GM21737 (cell line): ENCODE data around the gene DIMT1.

Experiments
- ATAC-seq: cut with Tn5 transposase; IDR thresholded peaks from one replicate; pipeline ENCODE4 v1.9.1; 2021; ENCODE audit warnings: mild to moderate bottlenecking, moderate library complexity; ENCODE audit not compliant: unreplicated experiment

The DIMT1 gene

DNA sequence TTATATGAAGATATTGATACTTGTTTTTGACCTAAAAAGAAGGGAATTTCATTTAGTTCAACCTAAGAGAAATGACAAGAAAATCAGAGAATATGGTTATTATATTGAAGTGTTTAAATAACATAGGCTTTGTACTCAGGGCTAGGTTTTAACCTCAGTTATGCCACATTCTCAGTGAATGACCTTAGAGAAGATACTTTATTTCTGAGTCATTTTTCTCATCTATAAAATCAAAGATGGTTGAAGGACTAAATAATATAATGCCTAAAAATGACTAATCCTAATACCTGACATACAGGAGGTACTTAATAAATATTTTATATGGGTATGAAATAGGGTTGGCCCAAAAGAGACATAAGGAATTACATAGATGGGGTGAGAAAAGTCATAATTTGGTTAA is 32.3 kb downstream of the DIMT1 start:
- no peak for ATAC-seq

GRCh38 chr5:62369039-62369438 is 34.7 kb downstream of the DIMT1 start:
- ATAC-seq: no peak

- no peak for ATAC-seq
Measured at GRCh38 chr5:62362701-62363100, 41.0 kb downstream of the DIMT1 start.

DNA sequence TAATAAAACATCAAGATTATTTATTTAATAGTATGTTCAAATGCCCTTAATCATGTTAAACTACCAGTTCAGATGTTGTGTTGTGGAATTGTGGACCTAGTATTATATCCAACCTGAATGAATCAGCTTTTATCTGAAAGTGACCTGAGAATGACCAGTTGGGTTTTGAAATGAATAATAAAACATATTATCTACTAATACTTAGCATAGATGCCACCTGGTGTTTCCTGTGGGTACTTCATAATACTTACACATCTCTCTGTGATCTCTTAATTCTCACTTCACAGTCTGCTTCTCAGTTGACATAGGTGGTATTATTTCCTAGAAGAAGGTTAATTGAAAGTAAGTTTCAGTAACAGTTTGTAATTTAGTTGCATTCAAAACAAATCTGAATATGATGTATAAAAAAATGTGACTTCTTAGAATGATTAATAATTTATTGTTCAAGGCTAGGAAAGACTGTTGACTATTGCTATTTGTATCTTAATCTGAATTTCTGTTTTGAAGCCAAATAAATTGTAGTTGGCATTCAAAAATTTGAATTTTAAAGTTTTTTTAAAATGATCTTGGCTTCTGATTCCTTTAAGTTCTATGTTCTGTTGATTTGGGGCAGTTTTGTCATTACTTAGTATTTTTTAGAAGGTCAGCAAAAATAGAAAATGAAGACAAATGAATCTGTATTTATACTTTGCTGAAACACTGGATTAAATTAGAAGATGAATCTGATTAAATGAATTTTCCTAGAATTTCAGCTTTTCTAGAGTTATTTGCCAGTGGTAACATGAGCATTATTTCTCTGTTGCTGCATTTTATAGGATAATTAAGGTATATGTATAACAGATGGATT is 49.5 kb downstream of the DIMT1 start:
- peak; percentile 81 for ATAC-seq

- no peak for ATAC-seq
Measured at GRCh38 chr5:62348723-62349481, 54.8 kb downstream of the DIMT1 start.

DNA sequence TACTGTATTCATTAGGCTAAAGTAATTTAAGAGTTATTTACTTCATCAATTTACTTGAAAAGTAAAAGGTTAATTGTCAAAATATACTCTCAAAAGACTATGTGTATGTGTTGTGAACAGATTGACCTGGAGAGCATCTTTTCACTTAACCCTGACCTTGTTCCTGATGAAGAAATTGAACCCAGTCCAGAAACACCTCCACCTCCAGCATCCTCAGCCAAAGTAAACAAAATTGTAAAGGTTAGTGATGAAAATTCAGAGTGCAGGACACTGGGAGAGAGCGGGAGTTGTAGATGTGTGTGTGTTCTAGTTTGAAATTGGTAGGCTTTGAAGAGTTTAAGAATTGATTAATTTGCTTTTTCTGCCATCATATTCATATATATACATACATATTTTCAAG is 55.8 kb downstream of the DIMT1 start:
- ATAC-seq: no peak

DNA sequence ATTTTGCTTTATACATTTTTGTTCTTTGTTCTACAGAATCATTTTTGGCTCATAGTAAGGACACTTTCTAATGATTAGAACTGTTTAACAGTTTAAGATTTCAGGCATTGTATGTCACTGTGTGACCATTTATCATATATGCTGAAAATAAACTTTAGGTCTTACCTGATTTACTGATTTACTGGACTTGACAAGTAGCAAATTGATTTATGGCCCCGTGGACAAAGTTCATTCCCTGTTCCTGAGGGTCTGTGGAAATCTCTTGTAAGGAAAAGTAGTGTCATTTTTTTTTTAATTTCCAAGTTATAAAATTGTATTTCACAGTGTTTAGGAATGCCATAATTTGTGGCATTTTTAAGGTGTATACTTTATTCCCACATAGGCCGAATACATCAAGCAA is 57.0 kb downstream of the DIMT1 start:
- no peak for ATAC-seq

GRCh38 chr5:62343428-62343827 is 60.3 kb downstream of the DIMT1 start:
- no peak for ATAC-seq

- ATAC-seq: peak; percentile 50
Measured at GRCh38 chr5:62342476-62342837, 61.2 kb downstream of the DIMT1 start.

- peak; percentile 53 for ATAC-seq
Measured at GRCh38 chr5:62341783-62342475, 61.8 kb downstream of the DIMT1 start.

DNA sequence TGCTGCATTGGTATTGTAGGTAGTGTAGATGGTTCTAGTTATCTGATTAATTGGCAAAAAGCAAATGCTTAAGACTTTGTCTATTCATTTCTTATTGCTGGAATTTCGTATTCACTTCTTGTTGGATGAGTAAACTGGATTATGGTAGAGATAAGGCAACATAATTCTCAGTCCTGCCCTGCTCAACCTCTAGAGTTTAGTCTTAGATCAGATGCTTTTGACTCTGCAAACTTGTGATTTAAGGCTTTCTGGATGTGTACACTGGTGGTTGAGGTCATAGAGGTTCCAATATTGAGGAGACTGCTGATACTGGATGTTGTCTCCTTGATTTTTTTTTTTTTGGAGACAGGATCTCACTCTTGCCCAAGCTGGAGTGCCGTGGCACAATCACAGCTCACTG is 62.7 kb downstream of the DIMT1 start:
- no peak for ATAC-seq

GRCh38 chr5:62340392-62340791 is 63.3 kb downstream of the DIMT1 start:
- no peak for ATAC-seq
